WTC11 (cell line): ENCODE data around the gene SNRNP70. TPM values are rescaled to one million over a fixed set of nuclear protein-coding genes. Genes with fewer than 3 reads are reported as not detected.

ENCODE experiments used
- ATAC-seq: fragments of 200-7000 bp; cut with Tn5 transposase; 2 replicates; pipeline ENCODE4 v1.10.0; 2021; ENCODE audit warnings: mild to moderate bottlenecking, moderate library complexity
- CTCF ChIA-PET: fragments of 300-600 bp; sonication (Branson Sonifier 250); formaldehyde crosslinking; loops from one replicate; lab custom pipeline; 2021; ENCODE audit warnings: antibody characterized with exemption; lab: Charles Lee
- POLR2A ChIA-PET: fragments of 350-600 bp; sonication (Branson Sonifier 250); formaldehyde crosslinking; loops from one replicate; lab custom pipeline; 2021; ENCODE audit warnings: antibody characterized with exemption; lab: Charles Lee
- DNase-seq: peaks from one replicate; pipeline ENCODE4 v3.0.0; 2021; ENCODE audit warnings: low spot score
- H3K27ac Mint-ChIP-seq: 2 replicates; pipeline ENCODE4 v1.8.0; 2021; ENCODE audit warnings: mixed read lengths
- H3K27me3 Mint-ChIP-seq: 2 replicates; pipeline ENCODE4 v1.8.0; 2021; ENCODE audit warnings: low read depth, mild to moderate bottlenecking, moderate library complexity, mixed read lengths
- H3K36me3 Mint-ChIP-seq: 2 replicates; pipeline ENCODE4 v1.8.0; 2021; ENCODE audit warnings: mixed read lengths
- H3K4me1 Mint-ChIP-seq: 2 replicates; pipeline ENCODE4 v1.8.0; 2022; ENCODE audit warnings: mixed read lengths
- H3K4me3 Mint-ChIP-seq: 2 replicates; pipeline ENCODE4 v1.8.0; 2021; ENCODE audit warnings: mild to moderate bottlenecking, moderate library complexity, mixed read lengths
- H3K9me3 Mint-ChIP-seq: 2 replicates; pipeline ENCODE4 v1.8.0; 2021; ENCODE audit warnings: mixed read lengths
- ETV6 ChIP-seq: sonication (generic); formaldehyde crosslinking; IDR thresholded peaks from 2 replicates; pipeline ENCODE4 v1.8.1; 2022; ENCODE audit warnings: mild to moderate bottlenecking, missing genetic modification reagents
- FOXJ3 ChIP-seq: sonication (generic); formaldehyde crosslinking; IDR thresholded peaks from 2 replicates; pipeline ENCODE4 v1.9.0; 2021; ENCODE audit warnings: missing genetic modification reagents, mild to moderate bottlenecking, borderline replicate concordance
- GTF2I ChIP-seq: fragments of 250-450 bp; sonication (Bioruptor Pico); conservative IDR thresholded peaks from 2 replicates; pipeline ENCODE4 v1.4.0; 2021; ENCODE audit warnings: mild to moderate bottlenecking
- NFE2L1 ChIP-seq: sonication (generic); formaldehyde crosslinking; IDR thresholded peaks from 2 replicates; pipeline ENCODE4 v1.8.1; 2023; ENCODE audit warnings: missing genetic modification reagents
- NFYB ChIP-seq: sonication (generic); formaldehyde crosslinking; conservative IDR thresholded peaks from 2 replicates; pipeline ENCODE4 v1.8.0; 2022; ENCODE audit warnings: low read depth, missing genetic modification reagents
- NR1H2 ChIP-seq: sonication (generic); formaldehyde crosslinking; IDR thresholded peaks from 2 replicates; pipeline ENCODE4 v1.9.0; 2021; ENCODE audit warnings: mild to moderate bottlenecking, moderate library complexity, missing genetic modification reagents
- PREB ChIP-seq: sonication (generic); formaldehyde crosslinking; IDR thresholded peaks from 2 replicates; pipeline ENCODE4 v1.8.1; 2022; ENCODE audit warnings: mild to moderate bottlenecking, missing genetic modification reagents, moderate library complexity, borderline replicate concordance
- RORB ChIP-seq: fragments of 250-450 bp; sonication (Bioruptor Pico); IDR thresholded peaks from 2 replicates; pipeline ENCODE4 v1.9.0; 2021; ENCODE audit warnings: mild to moderate bottlenecking
- STAT6 ChIP-seq: sonication (generic); formaldehyde crosslinking; conservative IDR thresholded peaks from 2 replicates; pipeline ENCODE4 v1.8.1; 2023; ENCODE audit warnings: mild to moderate bottlenecking, low read depth, missing genetic modification reagents, moderate library complexity
- ZNF281 ChIP-seq: sonication (generic); formaldehyde crosslinking; IDR thresholded peaks from 2 replicates; pipeline ENCODE4 v1.8.0; 2023; ENCODE audit warnings: mild to moderate bottlenecking, missing genetic modification reagents
- ZNF396 ChIP-seq: fragments of 250-450 bp; sonication (Bioruptor Pico); IDR thresholded peaks from 2 replicates; pipeline ENCODE4 v1.8.0; 2021; ENCODE audit warnings: mild to moderate bottlenecking, moderate library complexity, borderline replicate concordance
- ZNF671 ChIP-seq: fragments of 250-450 bp; sonication (Bioruptor Pico); IDR thresholded peaks from 2 replicates; pipeline ENCODE4 v1.8.0; 2021; ENCODE audit warnings: mild to moderate bottlenecking
- total RNA-seq: library from RNA; stranded (reverse); gene quantifications from 3 replicates; pipeline ENCODE4 v1.2.3, GENCODE V29; 2021
- TF ChIP-seq, protein P1 (sequence below): sonication (generic); formaldehyde crosslinking; IDR thresholded peaks from 2 replicates; pipeline ENCODE4 v1.8.1; 2022; ENCODE audit warnings: mild to moderate bottlenecking, moderate library complexity, missing genetic modification reagents
- TF ChIP-seq, protein P2 (sequence below): sonication (generic); formaldehyde crosslinking; IDR thresholded peaks from 2 replicates; pipeline ENCODE4 v1.8.1; 2023; ENCODE audit warnings: mild to moderate bottlenecking, missing genetic modification reagents, moderate library complexity
- TF ChIP-seq, protein P3 (sequence below): fragments of 250-450 bp; sonication (Bioruptor Pico); IDR thresholded peaks from 2 replicates; pipeline ENCODE4 v1.9.0; 2021; ENCODE audit warnings: mild to moderate bottlenecking
- TF ChIP-seq, protein P4 (sequence below): sonication (generic); formaldehyde crosslinking; IDR thresholded peaks from 2 replicates; pipeline ENCODE4 v1.8.1; 2023; ENCODE audit warnings: mild to moderate bottlenecking, missing genetic modification reagents, borderline replicate concordance

Gene SNRNP70
- total RNA-seq, 1 experiment from 2014 or later, result 266 TPM

DNA sequence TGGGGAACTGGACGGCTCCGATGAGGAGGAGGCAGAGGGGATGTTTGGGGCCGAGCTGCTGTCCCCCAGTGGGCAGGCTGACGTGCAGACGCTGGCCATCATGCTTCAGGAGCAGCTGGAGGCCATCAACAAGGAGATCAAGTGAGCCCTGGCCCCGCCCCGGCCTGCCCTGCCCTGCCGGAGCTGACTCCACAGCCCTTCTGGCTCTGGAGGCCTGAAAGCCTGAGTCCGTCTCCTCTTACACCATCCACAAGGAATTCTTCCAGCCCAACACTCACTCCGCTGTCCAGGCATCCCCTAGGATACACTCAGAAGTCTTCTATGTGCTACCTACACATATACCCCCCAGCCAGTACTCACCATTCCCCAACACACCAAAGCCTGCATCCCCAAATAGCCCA lies 51.5 kb downstream of the SNRNP70 start:
- peaks cover 30% of the 10 kb centered on the region for H3K36me3 Mint-ChIP-seq
- peak overlapping the region; percentile 6; the same call in 1 of the 2 replicates for H3K27ac Mint-ChIP-seq
- H3K4me3 Mint-ChIP-seq, result no peak overlapping the region
- ATAC-seq, result no peak
- ChIA-PET POLR2A (no interaction called here), CTCF (interaction anchor here (0.6 to 3.1 kb wide), 6 partner anchors 9 to 118 kb away, joined by 3 to 6 read pairs (median 4); no protein-coding TSS in a partner anchor)
- H3K9me3 Mint-ChIP-seq, result no peaks in the 10 kb centered on the region
- peaks cover 27% of the 10 kb centered on the region for H3K4me1 Mint-ChIP-seq
- no peak for DNase-seq
- TF ChIP-seq PREB, result no peak
- TF ChIP-seq ZNF281, result no peak
- TF ChIP-seq, protein P1, sequence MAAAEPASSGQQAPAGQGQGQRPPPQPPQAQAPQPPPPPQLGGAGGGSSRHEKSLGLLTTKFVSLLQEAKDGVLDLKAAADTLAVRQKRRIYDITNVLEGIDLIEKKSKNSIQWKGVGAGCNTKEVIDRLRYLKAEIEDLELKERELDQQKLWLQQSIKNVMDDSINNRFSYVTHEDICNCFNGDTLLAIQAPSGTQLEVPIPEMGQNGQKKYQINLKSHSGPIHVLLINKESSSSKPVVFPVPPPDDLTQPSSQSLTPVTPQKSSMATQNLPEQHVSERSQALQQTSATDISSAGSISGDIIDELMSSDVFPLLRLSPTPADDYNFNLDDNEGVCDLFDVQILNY (CRISPR knock-in tag), result no peak
- TF ChIP-seq NR1H2 (CRISPR knock-in tag), result no peak
- TF ChIP-seq, protein P2, sequence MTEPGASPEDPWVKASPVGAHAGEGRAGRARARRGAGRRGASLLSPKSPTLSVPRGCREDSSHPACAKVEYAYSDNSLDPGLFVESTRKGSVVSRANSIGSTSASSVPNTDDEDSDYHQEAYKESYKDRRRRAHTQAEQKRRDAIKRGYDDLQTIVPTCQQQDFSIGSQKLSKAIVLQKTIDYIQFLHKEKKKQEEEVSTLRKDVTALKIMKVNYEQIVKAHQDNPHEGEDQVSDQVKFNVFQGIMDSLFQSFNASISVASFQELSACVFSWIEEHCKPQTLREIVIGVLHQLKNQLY, result no peak
- no peak for TF ChIP-seq FOXJ3 (CRISPR knock-in tag)
- TF ChIP-seq NFYB (CRISPR knock-in tag), result no peak
- TF ChIP-seq NFE2L1 (CRISPR knock-in tag), result no peak
- TF ChIP-seq, protein P3, sequence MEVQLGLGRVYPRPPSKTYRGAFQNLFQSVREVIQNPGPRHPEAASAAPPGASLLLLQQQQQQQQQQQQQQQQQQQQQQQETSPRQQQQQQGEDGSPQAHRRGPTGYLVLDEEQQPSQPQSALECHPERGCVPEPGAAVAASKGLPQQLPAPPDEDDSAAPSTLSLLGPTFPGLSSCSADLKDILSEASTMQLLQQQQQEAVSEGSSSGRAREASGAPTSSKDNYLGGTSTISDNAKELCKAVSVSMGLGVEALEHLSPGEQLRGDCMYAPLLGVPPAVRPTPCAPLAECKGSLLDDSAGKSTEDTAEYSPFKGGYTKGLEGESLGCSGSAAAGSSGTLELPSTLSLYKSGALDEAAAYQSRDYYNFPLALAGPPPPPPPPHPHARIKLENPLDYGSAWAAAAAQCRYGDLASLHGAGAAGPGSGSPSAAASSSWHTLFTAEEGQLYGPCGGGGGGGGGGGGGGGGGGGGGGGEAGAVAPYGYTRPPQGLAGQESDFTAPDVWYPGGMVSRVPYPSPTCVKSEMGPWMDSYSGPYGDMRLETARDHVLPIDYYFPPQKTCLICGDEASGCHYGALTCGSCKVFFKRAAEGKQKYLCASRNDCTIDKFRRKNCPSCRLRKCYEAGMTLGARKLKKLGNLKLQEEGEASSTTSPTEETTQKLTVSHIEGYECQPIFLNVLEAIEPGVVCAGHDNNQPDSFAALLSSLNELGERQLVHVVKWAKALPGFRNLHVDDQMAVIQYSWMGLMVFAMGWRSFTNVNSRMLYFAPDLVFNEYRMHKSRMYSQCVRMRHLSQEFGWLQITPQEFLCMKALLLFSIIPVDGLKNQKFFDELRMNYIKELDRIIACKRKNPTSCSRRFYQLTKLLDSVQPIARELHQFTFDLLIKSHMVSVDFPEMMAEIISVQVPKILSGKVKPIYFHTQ (CRISPR knock-in tag), result no peak
- no peak for TF ChIP-seq STAT6 (CRISPR knock-in tag)
- no peak for TF ChIP-seq ETV6 (CRISPR knock-in tag)
- no peak for TF ChIP-seq ZNF396 (CRISPR knock-in tag)
- no peak for TF ChIP-seq GTF2I (CRISPR knock-in tag)
- TF ChIP-seq, protein P4, sequence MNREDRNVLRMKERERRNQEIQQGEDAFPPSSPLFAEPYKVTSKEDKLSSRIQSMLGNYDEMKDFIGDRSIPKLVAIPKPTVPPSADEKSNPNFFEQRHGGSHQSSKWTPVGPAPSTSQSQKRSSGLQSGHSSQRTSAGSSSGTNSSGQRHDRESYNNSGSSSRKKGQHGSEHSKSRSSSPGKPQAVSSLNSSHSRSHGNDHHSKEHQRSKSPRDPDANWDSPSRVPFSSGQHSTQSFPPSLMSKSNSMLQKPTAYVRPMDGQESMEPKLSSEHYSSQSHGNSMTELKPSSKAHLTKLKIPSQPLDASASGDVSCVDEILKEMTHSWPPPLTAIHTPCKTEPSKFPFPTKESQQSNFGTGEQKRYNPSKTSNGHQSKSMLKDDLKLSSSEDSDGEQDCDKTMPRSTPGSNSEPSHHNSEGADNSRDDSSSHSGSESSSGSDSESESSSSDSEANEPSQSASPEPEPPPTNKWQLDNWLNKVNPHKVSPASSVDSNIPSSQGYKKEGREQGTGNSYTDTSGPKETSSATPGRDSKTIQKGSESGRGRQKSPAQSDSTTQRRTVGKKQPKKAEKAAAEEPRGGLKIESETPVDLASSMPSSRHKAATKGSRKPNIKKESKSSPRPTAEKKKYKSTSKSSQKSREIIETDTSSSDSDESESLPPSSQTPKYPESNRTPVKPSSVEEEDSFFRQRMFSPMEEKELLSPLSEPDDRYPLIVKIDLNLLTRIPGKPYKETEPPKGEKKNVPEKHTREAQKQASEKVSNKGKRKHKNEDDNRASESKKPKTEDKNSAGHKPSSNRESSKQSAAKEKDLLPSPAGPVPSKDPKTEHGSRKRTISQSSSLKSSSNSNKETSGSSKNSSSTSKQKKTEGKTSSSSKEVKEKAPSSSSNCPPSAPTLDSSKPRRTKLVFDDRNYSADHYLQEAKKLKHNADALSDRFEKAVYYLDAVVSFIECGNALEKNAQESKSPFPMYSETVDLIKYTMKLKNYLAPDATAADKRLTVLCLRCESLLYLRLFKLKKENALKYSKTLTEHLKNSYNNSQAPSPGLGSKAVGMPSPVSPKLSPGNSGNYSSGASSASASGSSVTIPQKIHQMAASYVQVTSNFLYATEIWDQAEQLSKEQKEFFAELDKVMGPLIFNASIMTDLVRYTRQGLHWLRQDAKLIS (CRISPR knock-in tag), result no peak
- no peak for TF ChIP-seq RORB (CRISPR knock-in tag)
- TF ChIP-seq ZNF671 (CRISPR knock-in tag), result no peak
- H3K27me3 Mint-ChIP-seq, result peaks cover 52% of the 10 kb centered on the region
